AG09309 (cell line): ENCODE results near the gene CYBRD1.

ENCODE experiments used
- DNase-seq: peaks from one replicate; pipeline ENCODE4 v3.0.0-alpha.2; 2010; ENCODE audit warnings: low read depth
- H3K4me3 ChIP-seq: 2 replicates; pipeline ENCODE4 v1.5.1; 2011; ENCODE audit warnings: mild to moderate bottlenecking, low read depth, low read length, moderate library complexity; ENCODE audit not compliant: control insufficient read depth
- CTCF ChIP-seq: IDR thresholded peaks from 2 replicates; pipeline ENCODE4 v1.5.1; 2011; ENCODE audit warnings: mild to moderate bottlenecking, low read depth, low read length, inconsistent platforms; ENCODE audit not compliant: insufficient read depth, control insufficient read depth; ENCODE audit errors: missing control alignments

CYBRD1 gene

DNA sequence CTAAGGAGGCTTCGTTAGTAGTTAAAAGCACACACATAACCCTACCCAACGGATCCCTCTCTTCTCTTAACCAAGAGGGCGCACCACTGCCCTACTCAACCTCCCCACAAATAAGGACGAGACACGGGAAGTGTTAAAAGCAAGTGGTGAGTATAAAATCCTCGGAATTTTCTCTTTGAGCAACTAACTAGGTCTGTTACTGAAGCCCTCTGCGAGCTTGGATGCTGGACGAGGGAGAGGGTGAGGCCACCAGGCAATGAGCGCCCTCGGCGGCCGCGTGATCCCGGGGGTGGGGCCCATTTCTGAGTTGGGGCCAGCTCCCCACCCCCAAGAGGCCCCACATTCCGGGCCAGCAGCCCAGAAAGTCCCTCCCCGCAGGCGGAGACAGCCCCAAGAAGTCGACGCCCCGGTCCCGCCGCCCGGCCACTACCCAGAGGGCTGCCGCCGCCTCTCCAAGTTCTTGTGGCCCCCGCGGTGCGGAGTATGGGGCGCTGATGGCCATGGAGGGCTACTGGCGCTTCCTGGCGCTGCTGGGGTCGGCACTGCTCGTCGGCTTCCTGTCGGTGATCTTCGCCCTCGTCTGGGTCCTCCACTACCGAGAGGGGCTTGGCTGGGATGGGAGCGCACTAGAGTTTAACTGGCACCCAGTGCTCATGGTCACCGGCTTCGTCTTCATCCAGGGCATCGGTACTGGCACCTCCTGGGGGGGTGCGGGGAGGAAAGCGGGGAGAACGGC lies at the start of gene CYBRD1:
TSS of gene CYBRD1 (plus strand) at position 423 of the 736 bp plus-strand sequence. CDS start at position 495, 72 bp downstream.
- TF ChIP-seq CTCF, result no peak
- H3K4me3 ChIP-seq, result peak within 1 kb of the TSS; percentile 82
- peak; percentile 59 for DNase-seq

DNA sequence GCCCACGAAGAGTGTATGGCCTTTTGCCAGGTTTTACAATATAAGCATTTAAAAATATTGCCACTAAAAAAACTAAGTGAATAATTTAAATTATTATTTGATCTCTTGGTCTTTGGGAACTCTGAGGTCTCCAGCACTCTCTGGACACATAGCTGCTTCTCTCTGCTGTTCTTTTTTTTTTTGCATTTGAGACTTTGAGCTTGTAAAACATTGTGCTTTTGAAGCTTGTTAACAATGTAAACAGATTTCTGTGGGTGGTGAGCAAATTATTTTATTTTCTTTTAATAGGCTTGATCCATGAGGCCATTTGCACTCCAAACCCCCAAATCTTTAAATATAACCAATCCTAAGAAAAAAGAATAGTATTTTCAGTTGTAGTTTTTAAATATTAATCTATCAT lies 46.3 kb upstream of the CYBRD1 start:
- TF ChIP-seq CTCF, result no peak
- no peak for DNase-seq

GRCh38 chr2:171478345-171478744 lies 43.9 kb upstream of the CYBRD1 start:
- no peak overlapping the region for H3K4me3 ChIP-seq
- DNase-seq, result peak; percentile 4
- no peak for TF ChIP-seq CTCF

More for the DNA sequence above, 46.3 kb upstream of the CYBRD1 start:
- no peak overlapping the region for H3K4me3 ChIP-seq

- no peak for DNase-seq
- no peak overlapping the region for H3K4me3 ChIP-seq
- no peak for TF ChIP-seq CTCF
These were observed 43.0 kb upstream of the CYBRD1 start for GRCh38 chr2:171479154-171479814.

- DNase-seq, result no peak
- TF ChIP-seq CTCF, result no peak
- H3K4me3 ChIP-seq, result no peak overlapping the region
These were observed 41.4 kb upstream of the CYBRD1 start for GRCh38 chr2:171480908-171481307.

GRCh38 chr2:171482308-171482707 lies 40.0 kb upstream of the CYBRD1 start:
- DNase-seq, result no peak
- TF ChIP-seq CTCF, result no peak
- H3K4me3 ChIP-seq, result no peak overlapping the region
